Measurements from ENCODE around the gene PUM1.

DNA sequence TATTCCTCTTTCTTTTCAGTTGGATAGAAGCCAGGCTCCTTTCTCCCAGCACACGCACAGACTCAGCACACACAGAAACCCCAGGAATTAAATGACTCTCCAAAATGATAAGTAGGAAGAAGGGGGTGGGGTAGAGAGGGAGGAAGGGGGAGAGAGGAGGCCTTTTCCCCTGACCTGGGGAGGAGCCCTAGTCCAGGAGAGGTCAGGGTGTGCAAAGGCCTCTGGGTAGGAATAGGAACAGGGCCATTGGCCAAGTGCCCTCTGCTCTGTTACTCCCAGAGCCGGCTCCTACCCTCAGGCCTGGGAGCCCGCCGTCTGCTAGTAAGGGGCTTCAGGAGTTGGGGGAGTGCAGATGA, 35.6 kb upstream of the PUM1 start:
- TF ChIP-seq, protein P1, sequence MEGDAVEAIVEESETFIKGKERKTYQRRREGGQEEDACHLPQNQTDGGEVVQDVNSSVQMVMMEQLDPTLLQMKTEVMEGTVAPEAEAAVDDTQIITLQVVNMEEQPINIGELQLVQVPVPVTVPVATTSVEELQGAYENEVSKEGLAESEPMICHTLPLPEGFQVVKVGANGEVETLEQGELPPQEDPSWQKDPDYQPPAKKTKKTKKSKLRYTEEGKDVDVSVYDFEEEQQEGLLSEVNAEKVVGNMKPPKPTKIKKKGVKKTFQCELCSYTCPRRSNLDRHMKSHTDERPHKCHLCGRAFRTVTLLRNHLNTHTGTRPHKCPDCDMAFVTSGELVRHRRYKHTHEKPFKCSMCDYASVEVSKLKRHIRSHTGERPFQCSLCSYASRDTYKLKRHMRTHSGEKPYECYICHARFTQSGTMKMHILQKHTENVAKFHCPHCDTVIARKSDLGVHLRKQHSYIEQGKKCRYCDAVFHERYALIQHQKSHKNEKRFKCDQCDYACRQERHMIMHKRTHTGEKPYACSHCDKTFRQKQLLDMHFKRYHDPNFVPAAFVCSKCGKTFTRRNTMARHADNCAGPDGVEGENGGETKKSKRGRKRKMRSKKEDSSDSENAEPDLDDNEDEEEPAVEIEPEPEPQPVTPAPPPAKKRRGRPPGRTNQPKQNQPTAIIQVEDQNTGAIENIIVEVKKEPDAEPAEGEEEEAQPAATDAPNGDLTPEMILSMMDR (conservative IDR thresholded peaks at IDR 0.05; ENCODE audit: low read depth, low read length), result no peak
- no peak for TF ChIP-seq EZH2 (IDR thresholded peaks at IDR 0.05; ENCODE audit: low read length, unreplicated experiment)
